IMR-90 (cell line): Measurements from ENCODE around the gene PTPRK. TPM values are rescaled to one million over a fixed set of nuclear protein-coding genes. Genes with fewer than 3 reads are reported as not detected.
A peak's percentile ranks its signal among the peaks of the same experiment; 100 is the strongest.

Experiments
- ATAC-seq: fragments of 200-7000 bp; cut with Tn5 transposase; 2 replicates; pipeline ENCODE4 v1.9.1; 2020; ENCODE audit warnings: low read depth, mild to moderate bottlenecking, moderate library complexity
- BruUV-seq: library from RNA; stranded (reverse); fragments of 400-500 nt; replicated peaks from 2 replicates; lab custom pipeline; 2021; lab: Mats Ljungman, UMichigan
- CTCF ChIA-PET: fragments of 300-600 bp; formaldehyde crosslinking; extraction: SDS; loops from one replicate; lab custom pipeline; 2021; ENCODE audit warnings: antibody characterized with exemption; lab: Yijun Ruan, JAX
- POLR2A ChIA-PET: fragments of 300-600 bp; sonication (Branson Sonifier 250); formaldehyde crosslinking; loops from one replicate; lab custom pipeline; 2022; ENCODE audit warnings: antibody characterized with exemption; ENCODE audit not compliant: unreplicated experiment; lab: Charles Lee
- DNase-seq: peaks from one replicate; pipeline ENCODE4 v3.0.0; 2013
- H2AFZ ChIP-seq: replicated peaks from 2 replicates; pipeline ENCODE3; 2013; ENCODE audit warnings: low read length, mild to moderate bottlenecking; ENCODE audit not compliant: poor library complexity
- H2AK5ac ChIP-seq: 2 replicates; pipeline ENCODE4 v1.6.1; 2013; ENCODE audit warnings: low read depth, low read length, inconsistent platforms
- H2AK9ac ChIP-seq: replicated peaks from 2 replicates; pipeline ENCODE3; 2013; ENCODE audit warnings: mild to moderate bottlenecking, low read depth, low read length, moderate library complexity; ENCODE audit not compliant: poor library complexity
- H2BK120ac ChIP-seq: 2 replicates; pipeline ENCODE4 v1.6.1; 2013; ENCODE audit warnings: low read depth, low read length, inconsistent platforms
- H2BK15ac ChIP-seq: 3 replicates; pipeline ENCODE4 v1.6.1; 2013; ENCODE audit warnings: low read depth, low read length, inconsistent platforms
- H2BK20ac ChIP-seq: 2 replicates; pipeline ENCODE4 v1.6.1; 2013; ENCODE audit warnings: low read depth, mild to moderate bottlenecking, inconsistent platforms, low read length, moderate library complexity
- H2BK5ac ChIP-seq: 2 replicates; pipeline ENCODE4 v1.6.1; 2013; ENCODE audit warnings: mild to moderate bottlenecking, low read depth, low read length, inconsistent platforms; ENCODE audit not compliant: poor library complexity, severe bottlenecking
- H3K14ac ChIP-seq: replicated peaks from 2 replicates; pipeline ENCODE4 v1.6.1; 2013; ENCODE audit warnings: low read depth, low read length, inconsistent platforms
- H3K18ac ChIP-seq: 2 replicates; pipeline ENCODE4 v1.6.1; 2013; ENCODE audit warnings: low read depth, low read length, control low read depth
- H3K23ac ChIP-seq: 2 replicates; pipeline ENCODE4 v1.6.1; 2013; ENCODE audit warnings: low read depth, low read length, inconsistent platforms
- H3K27ac ChIP-seq: 2 replicates; pipeline ENCODE4 v1.5.1; 2013; ENCODE audit warnings: mild to moderate bottlenecking, control low read depth, low read length; ENCODE audit not compliant: insufficient read depth
- H3K27me3 ChIP-seq: 2 replicates; pipeline ENCODE4 v1.6.1; 2013; ENCODE audit warnings: low read length; ENCODE audit not compliant: control insufficient read depth, insufficient read depth
- H3K36me3 ChIP-seq: 2 replicates; pipeline ENCODE4 v1.6.1; 2013; ENCODE audit warnings: low read length, mixed read lengths; ENCODE audit not compliant: control insufficient read depth, insufficient read depth
- H3K4ac ChIP-seq: 2 replicates; pipeline ENCODE4 v1.6.1; 2013; ENCODE audit warnings: low read depth, low read length, inconsistent platforms
- H3K4me1 ChIP-seq: 2 replicates; pipeline ENCODE4 v1.6.1; 2013; ENCODE audit warnings: low read length, mixed read lengths; ENCODE audit not compliant: control insufficient read depth, insufficient read depth
- H3K4me2 ChIP-seq: 2 replicates; pipeline ENCODE4 v1.6.1; 2013; ENCODE audit warnings: low read depth, mild to moderate bottlenecking, control low read depth, low read length, moderate library complexity
- H3K4me3 ChIP-seq: 2 replicates; pipeline ENCODE4 v1.5.1; 2013; ENCODE audit warnings: low read depth, mild to moderate bottlenecking, control low read depth, low read length, moderate library complexity; ENCODE audit not compliant: insufficient read depth
- H3K56ac ChIP-seq: 2 replicates; pipeline ENCODE4 v1.6.1; 2013; ENCODE audit warnings: low read length, inconsistent platforms; ENCODE audit not compliant: insufficient read depth; ENCODE audit errors: extremely low read depth
- H3K79me1 ChIP-seq, 2 experiments: 2 replicates each; pipeline ENCODE4 v1.6.1; 2013; ENCODE audit warnings: low read length in 2 of 2, inconsistent platforms in 1 of 2, low read depth in 1 of 2
- H3K9ac ChIP-seq: 2 replicates; pipeline ENCODE4 v1.6.1; 2013; ENCODE audit warnings: low read depth, low read length, control low read depth
- H3K9me1 ChIP-seq: 2 replicates; pipeline ENCODE4 v1.6.1; 2013; ENCODE audit warnings: low read length, inconsistent platforms; ENCODE audit not compliant: insufficient read depth
- H3K9me3 ChIP-seq: 2 replicates; pipeline ENCODE4 v1.6.1; 2013; ENCODE audit warnings: low read length; ENCODE audit not compliant: control insufficient read depth, insufficient read depth
- H4K20me1 ChIP-seq: 2 replicates; pipeline ENCODE4 v1.6.1; 2013; ENCODE audit warnings: low read length, inconsistent platforms; ENCODE audit not compliant: insufficient read depth
- H4K5ac ChIP-seq: 2 replicates; pipeline ENCODE4 v1.6.1; 2013; ENCODE audit warnings: mild to moderate bottlenecking, low read depth, low read length, control low read depth
- H4K8ac ChIP-seq, 2 experiments: 2 replicates each; pipeline ENCODE4 v1.6.1; 2013; ENCODE audit warnings: low read depth in 2 of 2, low read length in 2 of 2, control low read depth in 1 of 2, inconsistent platforms in 1 of 2
- H4K91ac ChIP-seq: 2 replicates; pipeline ENCODE4 v1.6.1; 2013; ENCODE audit warnings: low read depth, low read length, inconsistent platforms; ENCODE audit not compliant: insufficient read depth
- BHLHE40 ChIP-seq: fragments of 150-350 bp; IDR thresholded peaks from 2 replicates; pipeline ENCODE4 v1.6.1; 2016; ENCODE audit warnings: mild to moderate bottlenecking, low read depth, low read length
- MAFK ChIP-seq: IDR thresholded peaks from 2 replicates; pipeline ENCODE4 v1.6.1; 2012; ENCODE audit warnings: low read depth, low read length, improper control_type of control experiment
- POLR2A ChIP-seq: IDR thresholded peaks from 2 replicates; pipeline ENCODE4 v1.6.1; 2012; ENCODE audit warnings: mild to moderate bottlenecking, low read depth, low read length
- RFX5 ChIP-seq: IDR thresholded peaks from 2 replicates; pipeline ENCODE4 v1.8.0; 2012; ENCODE audit warnings: low read depth, mild to moderate bottlenecking, low read length, moderate library complexity
- SMC3 ChIP-seq: fragments of 150-350 bp; IDR thresholded peaks from 2 replicates; pipeline ENCODE4 v1.6.1; 2016; ENCODE audit warnings: low read depth, mild to moderate bottlenecking, antibody characterized with exemption, low read length, moderate library complexity
- WGBS, 2 experiments: methylation state at CpG; one replicate each; pipeline versions ENCODE4 v1.1.5 to v1.1.7; 2013; ENCODE audit warnings: missing lambda C conversion rate in 2 of 2; ENCODE audit not compliant: insufficient read length in 1 of 2; ENCODE audit errors: extremely low coverage in 2 of 2; 5-methylcytosine and 5-hydroxymethylcytosine counted together
- dilution Hi-C: fragments of 300-500 bp; cut with HindIII; formaldehyde crosslinking; loops from one replicate; pipeline ENCODE4 v1.14.3; 2018; ENCODE audit warnings: low sequenced_read_pairs; ENCODE audit not compliant: unreplicated experiment
- in situ Hi-C: fragments of 300-500 bp; cut with MboI; formaldehyde crosslinking; loops from 3 replicates; pipeline ENCODE4 v1.14.3; 2019; ENCODE audit warnings: low sequenced_read_pairs, inconsistent platforms, mixed read lengths
- intact Hi-C: fragments of 100-400 bp; cut with micrococcal nuclease; formaldehyde crosslinking; loops from 2 replicates; pipeline ENCODE4 v1.10.0; 2022
- polyA plus RNA-seq, 3 experiments: library from polyadenylated mRNA; depleted of rRNA; stranded (reverse); fragments of >200 nt; gene quantifications; 2 replicates each; pipeline ENCODE4 v1.2.3, GENCODE V29; 2012; ENCODE audit warnings: low replicate concordance in 1 of 3
- total RNA-seq: library from RNA; depleted of rRNA; stranded (reverse); fragments of >200 nt; gene quantifications from 2 replicates; pipeline ENCODE4 v1.2.3, GENCODE V29; 2012
- TF ChIP-seq, protein P1 (sequence below): fragments of 150-350 bp; IDR thresholded peaks from 2 replicates; pipeline ENCODE4 v1.6.1; 2016; ENCODE audit warnings: low read depth, mild to moderate bottlenecking, low read length, moderate library complexity, borderline replicate concordance

Gene PTPRK
- total and polyA plus RNA-seq, 2 of the 4 experiments (the other 2 are of a cell fraction), result 18.0 to 80.8 TPM

DNA sequence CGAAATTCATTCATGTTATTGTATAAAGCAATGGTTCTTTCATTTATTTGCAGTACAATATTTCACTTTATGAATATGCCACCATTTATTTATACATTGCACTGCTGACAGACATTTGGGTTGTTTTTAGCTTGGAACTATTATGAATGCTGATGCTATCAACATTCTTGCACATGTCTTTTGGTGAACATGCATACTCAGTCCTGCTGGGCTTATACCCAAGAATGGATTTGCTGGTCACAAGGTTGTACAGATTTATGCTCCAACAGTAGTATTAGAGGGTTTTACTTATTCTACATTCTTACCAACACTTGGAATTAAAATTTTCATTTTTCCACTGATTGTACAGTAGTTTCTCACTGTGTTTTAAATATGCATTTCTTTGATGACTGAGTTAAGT lies 126.2 kb downstream of the PTPRK start:
- Histone ChIP-seq H3K27me3 (no peaks in the 10 kb centered on the region), H2BK5ac (no peak overlapping the region), H2AK5ac (no peak overlapping the region), H3K36me3 (peaks cover 5% of the 10 kb centered on the region), H3K9ac (no peak overlapping the region), H4K20me1 (peaks cover 4% of the 10 kb centered on the region; the same call in 1 of the 2 replicates), H2BK120ac (no peak overlapping the region), H2BK15ac (no peak overlapping the region), H3K23ac (no peak overlapping the region), H3K56ac (no peak overlapping the region), H3K9me3 (no peaks in the 10 kb centered on the region), H3K4ac (no peak overlapping the region), H4K5ac (no peak overlapping the region), H2BK20ac (no peak overlapping the region), H3K9me1 (no peaks in the 10 kb centered on the region; the same call in 1 of the 2 replicates), H3K4me2 (no peak overlapping the region), H2AFZ (no peak overlapping the region), H3K4me1 (no peaks in the 10 kb centered on the region), H3K18ac (no peak overlapping the region), H3K14ac (no peak overlapping the region), H2AK9ac (no peak overlapping the region), H3K4me3 (no peak overlapping the region), H3K27ac (no peak overlapping the region), H4K8ac (no peak overlapping the region), H4K91ac (no peak overlapping the region), H3K79me1 (peaks cover 17 to 33% of the 10 kb centered on the region in 2 experiments)
- CTCF ChIA-PET, result no interaction called here
- no peak for TF ChIP-seq MAFK
- TF ChIP-seq, protein P1, sequence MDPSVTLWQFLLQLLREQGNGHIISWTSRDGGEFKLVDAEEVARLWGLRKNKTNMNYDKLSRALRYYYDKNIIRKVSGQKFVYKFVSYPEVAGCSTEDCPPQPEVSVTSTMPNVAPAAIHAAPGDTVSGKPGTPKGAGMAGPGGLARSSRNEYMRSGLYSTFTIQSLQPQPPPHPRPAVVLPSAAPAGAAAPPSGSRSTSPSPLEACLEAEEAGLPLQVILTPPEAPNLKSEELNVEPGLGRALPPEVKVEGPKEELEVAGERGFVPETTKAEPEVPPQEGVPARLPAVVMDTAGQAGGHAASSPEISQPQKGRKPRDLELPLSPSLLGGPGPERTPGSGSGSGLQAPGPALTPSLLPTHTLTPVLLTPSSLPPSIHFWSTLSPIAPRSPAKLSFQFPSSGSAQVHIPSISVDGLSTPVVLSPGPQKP, result no peak
- no peak for TF ChIP-seq SMC3
- no peak for TF ChIP-seq POLR2A
- TF ChIP-seq BHLHE40, result no peak
- no peak for TF ChIP-seq RFX5
- in situ Hi-C loops (no loop called here), dilution Hi-C loops (no loop called here), intact Hi-C loops (no loop called here)
- no TSS peak for BruUV-seq
- no peak; the same call in 1 of the 2 replicates for ATAC-seq
- POLR2A ChIA-PET, result no interaction called here
- DNase-seq, result peak; percentile 44
- no CpG with 5 or more reads among the region's 1 CpG for WGBS, 2 experiments
